ENCODE measurements around the gene TMEM255B.
"Not testable (repeated sequence)": the region's sequence is repeated elsewhere in the genome, so short reads cannot be mapped to it uniquely, and the experiment has no call there.

TMEM255B gene

GRCh38 chr13:113791226-113791625 is 32.2 kb downstream of the TMEM255B start:
- Mint-ChIP-seq H3K9me3 (no peaks in the 10 kb centered on the region), H3K27ac (no peak overlapping the region), H3K4me1 (ENCODE audit: low read depth) (no peaks in the 10 kb centered on the region), H3K27me3 (peaks cover 7% of the 10 kb centered on the region), H3K36me3 (ENCODE audit: low read depth) (no peaks in the 10 kb centered on the region), H3K4me3 (no peak overlapping the region)

DNA sequence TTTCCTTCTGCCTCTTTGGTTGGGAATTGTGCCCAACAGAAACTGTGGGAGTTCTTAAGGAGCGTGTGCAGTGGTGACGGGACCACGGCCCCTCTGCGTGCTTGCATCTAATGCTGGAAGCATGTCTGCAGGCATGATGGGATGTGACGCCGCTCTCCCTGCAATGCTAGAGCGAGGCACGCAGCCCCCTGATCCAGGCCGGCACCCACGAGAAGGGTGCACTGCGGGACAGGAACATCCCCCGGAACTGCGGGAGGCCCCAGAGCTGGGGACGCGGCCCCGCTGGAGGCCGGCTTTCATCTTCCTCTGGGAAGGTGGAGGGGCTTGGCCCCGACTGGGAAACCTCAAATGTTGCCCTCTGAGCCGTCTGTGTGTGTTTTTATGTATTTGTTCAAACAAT is 32.7 kb downstream of the TMEM255B start:
- H3K4me1 Mint-ChIP-seq (ENCODE audit: low read depth): no peaks in the 10 kb centered on the region
- no peaks in the 10 kb centered on the region for H3K9me3 Mint-ChIP-seq
- no peaks in the 10 kb centered on the region for H3K36me3 Mint-ChIP-seq (ENCODE audit: low read depth)
- H3K4me3 Mint-ChIP-seq: no peak overlapping the region
- no peak overlapping the region for H3K27ac Mint-ChIP-seq
- peaks cover 7% of the 10 kb centered on the region for H3K27me3 Mint-ChIP-seq

DNA sequence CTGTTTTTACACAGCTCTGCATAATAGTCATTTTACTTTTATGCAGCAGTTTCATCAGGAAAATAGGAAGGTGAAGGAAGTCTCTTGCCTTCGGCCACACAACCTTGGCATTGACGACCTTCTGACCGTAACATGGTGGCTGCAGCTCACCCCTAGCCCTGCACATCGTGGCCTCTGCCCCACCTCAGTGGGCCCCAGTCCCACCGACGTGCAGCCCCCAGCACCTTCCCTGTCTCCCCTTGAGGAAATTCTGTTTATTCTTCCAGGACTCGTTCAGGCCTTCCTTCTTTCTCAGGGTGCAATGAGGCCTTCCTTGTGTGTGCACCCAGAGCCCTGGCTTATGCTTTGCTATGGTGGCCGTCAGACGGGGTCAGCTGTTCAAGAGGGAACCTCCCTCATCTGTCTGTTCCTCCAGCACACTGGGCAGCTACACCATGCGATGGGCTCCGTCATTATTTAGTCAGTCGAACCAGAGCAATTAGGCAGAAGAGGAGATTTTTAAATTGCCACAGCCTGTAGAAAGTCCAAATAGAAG is 33.3 kb downstream of the TMEM255B start:
- Mint-ChIP-seq H3K27me3 (peaks cover 7% of the 10 kb centered on the region), H3K4me1 (ENCODE audit: low read depth) (no peaks in the 10 kb centered on the region), H3K9me3 (no peaks in the 10 kb centered on the region), H3K27ac (no peak overlapping the region), H3K4me3 (no peak overlapping the region), H3K36me3 (ENCODE audit: low read depth) (no peaks in the 10 kb centered on the region)

GRCh38 chr13:113792886-113793717 is 34.1 kb downstream of the TMEM255B start:
- Mint-ChIP-seq H3K27me3 (peaks cover 7% of the 10 kb centered on the region), H3K27ac (no peak overlapping the region), H3K4me3 (no peak overlapping the region), H3K36me3 (ENCODE audit: low read depth) (no peaks in the 10 kb centered on the region), H3K9me3 (no peaks in the 10 kb centered on the region), H3K4me1 (ENCODE audit: low read depth) (no peaks in the 10 kb centered on the region)

DNA sequence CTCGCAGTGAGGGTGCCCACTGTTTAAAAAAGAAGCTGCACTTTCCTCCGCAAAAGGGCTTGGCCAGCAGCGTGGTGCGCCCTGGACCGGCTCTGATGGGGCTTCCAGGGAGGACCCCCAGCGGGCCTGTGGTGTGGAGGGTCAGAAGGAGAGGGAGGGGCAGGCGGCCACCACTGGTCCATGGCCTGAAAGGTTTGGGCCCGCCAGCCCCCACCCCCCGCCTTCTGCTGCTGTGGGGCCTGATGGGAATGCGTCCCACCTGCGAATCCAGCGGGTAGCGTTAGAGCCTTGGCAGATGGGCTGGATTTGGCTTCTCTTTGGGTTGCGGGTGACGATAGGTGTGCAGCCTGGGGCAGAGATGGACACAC is 34.7 kb downstream of the TMEM255B start:
- Mint-ChIP-seq H3K4me3 (no peak overlapping the region), H3K27me3 (peaks cover 7% of the 10 kb centered on the region), H3K36me3 (ENCODE audit: low read depth) (no peaks in the 10 kb centered on the region), H3K27ac (no peak overlapping the region), H3K4me1 (ENCODE audit: low read depth) (no peaks in the 10 kb centered on the region), H3K9me3 (no peaks in the 10 kb centered on the region)

- Mint-ChIP-seq H3K36me3 (ENCODE audit: low read depth) (no peaks in the 10 kb centered on the region), H3K4me1 (ENCODE audit: low read depth) (no peaks in the 10 kb centered on the region), H3K27ac (no peak overlapping the region), H3K9me3 (no peaks in the 10 kb centered on the region), H3K4me3 (no peak overlapping the region), H3K27me3 (peaks cover 6% of the 10 kb centered on the region)
These were observed 35.1 kb downstream of the TMEM255B start for GRCh38 chr13:113794086-113794485.

- Mint-ChIP-seq H3K36me3 (ENCODE audit: low read depth) (no peaks in the 10 kb centered on the region), H3K27ac (no peak overlapping the region), H3K9me3 (no peaks in the 10 kb centered on the region), H3K27me3 (peaks cover 3% of the 10 kb centered on the region), H3K4me1 (ENCODE audit: low read depth) (no peaks in the 10 kb centered on the region), H3K4me3 (no peak overlapping the region)
These were observed 35.7 kb downstream of the TMEM255B start for GRCh38 chr13:113794764-113795173.

GRCh38 chr13:113795362-113795761 is 36.3 kb downstream of the TMEM255B start:
- not testable (repeated sequence) for H3K9me3 Mint-ChIP-seq; H3K36me3 Mint-ChIP-seq (ENCODE audit: low read depth); H3K27ac Mint-ChIP-seq; H3K27me3 Mint-ChIP-seq; H3K4me1 Mint-ChIP-seq (ENCODE audit: low read depth); H3K4me3 Mint-ChIP-seq

DNA sequence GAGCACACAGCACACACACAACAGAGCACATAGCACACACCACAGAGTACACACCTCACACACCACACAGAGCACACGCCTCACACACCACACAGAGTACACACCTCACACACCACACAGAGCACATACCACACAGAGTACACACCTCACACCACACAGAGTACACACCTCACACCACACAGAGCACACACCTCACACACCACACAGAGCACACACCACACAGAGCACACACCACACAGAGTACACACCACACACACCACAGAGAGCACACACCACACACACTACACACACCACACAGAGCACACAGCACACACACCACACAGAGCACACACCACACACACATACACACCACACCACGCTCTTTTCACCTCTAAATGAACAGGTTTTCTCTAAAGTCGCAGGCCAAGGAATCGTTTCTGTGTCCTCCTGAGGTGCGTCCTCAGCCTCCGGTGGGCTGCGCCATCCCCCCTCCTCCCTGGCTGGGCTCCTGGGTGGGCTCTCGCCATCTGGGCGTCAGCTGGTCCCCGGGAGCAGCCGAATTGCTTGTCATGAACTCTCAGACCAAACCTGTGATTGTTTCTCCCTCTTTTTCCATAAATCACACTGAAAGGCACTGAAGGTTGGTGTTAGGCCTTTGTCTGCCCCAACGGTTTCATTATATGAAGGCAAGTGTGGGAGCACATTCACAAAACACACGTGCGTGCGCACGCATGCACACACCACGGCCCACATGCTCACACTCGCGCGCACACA is 37.4 kb downstream of the TMEM255B start:
- H3K4me1 Mint-ChIP-seq (ENCODE audit: low read depth): no peaks in the 10 kb centered on the region
- H3K36me3 Mint-ChIP-seq (ENCODE audit: low read depth): no peaks in the 10 kb centered on the region
- H3K4me3 Mint-ChIP-seq: no peak overlapping the region
- no peaks in the 10 kb centered on the region for H3K9me3 Mint-ChIP-seq
- no peak overlapping the region for H3K27ac Mint-ChIP-seq
- no peaks in the 10 kb centered on the region for H3K27me3 Mint-ChIP-seq

GRCh38 chr13:113796964-113797676 is 38.1 kb downstream of the TMEM255B start:
- no peak overlapping the region for H3K27ac Mint-ChIP-seq
- H3K36me3 Mint-ChIP-seq (ENCODE audit: low read depth): no peaks in the 10 kb centered on the region
- no peaks in the 10 kb centered on the region for H3K27me3 Mint-ChIP-seq
- no peaks in the 10 kb centered on the region for H3K9me3 Mint-ChIP-seq
- H3K4me3 Mint-ChIP-seq: no peak overlapping the region
- H3K4me1 Mint-ChIP-seq (ENCODE audit: low read depth): no peaks in the 10 kb centered on the region

DNA sequence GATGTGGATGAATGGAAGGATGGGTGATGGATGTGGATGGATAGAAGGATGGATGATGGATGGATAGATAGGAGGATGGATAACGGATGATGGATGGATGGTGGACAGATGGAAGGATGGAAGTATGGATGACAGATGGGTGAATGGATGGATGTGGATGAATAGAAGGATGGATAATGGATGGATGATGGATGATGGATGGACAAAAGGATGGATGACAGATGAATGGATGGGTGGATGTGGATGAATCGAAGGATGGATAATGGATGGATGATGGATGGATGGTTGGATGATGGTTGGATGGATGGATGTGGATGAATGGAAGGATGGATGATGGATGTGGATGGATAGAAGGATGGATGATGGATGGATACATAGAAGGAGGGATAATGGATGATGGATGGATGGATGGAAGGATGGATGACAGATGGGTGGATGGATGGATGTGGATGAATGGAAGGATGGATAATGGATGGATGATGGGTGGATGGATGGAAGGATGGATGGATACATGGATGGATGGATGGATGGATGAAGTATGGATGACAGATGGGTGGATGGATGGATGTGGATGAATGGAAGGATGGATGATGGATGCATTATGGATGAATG is 39.3 kb downstream of the TMEM255B start:
- no peaks in the 10 kb centered on the region for H3K4me1 Mint-ChIP-seq (ENCODE audit: low read depth)
- no peak overlapping the region for H3K27ac Mint-ChIP-seq
- H3K27me3 Mint-ChIP-seq: no peaks in the 10 kb centered on the region
- H3K36me3 Mint-ChIP-seq (ENCODE audit: low read depth): no peaks in the 10 kb centered on the region
- H3K4me3 Mint-ChIP-seq: no peak overlapping the region
- H3K9me3 Mint-ChIP-seq: no peaks in the 10 kb centered on the region

- H3K36me3 Mint-ChIP-seq (ENCODE audit: low read depth): no peaks in the 10 kb centered on the region
- H3K27ac Mint-ChIP-seq: no peak overlapping the region
- no peaks in the 10 kb centered on the region for H3K27me3 Mint-ChIP-seq
- H3K9me3 Mint-ChIP-seq: no peaks in the 10 kb centered on the region
- H3K4me1 Mint-ChIP-seq (ENCODE audit: low read depth): no peaks in the 10 kb centered on the region
- no peak overlapping the region for H3K4me3 Mint-ChIP-seq
These were observed 41.5 kb downstream of the TMEM255B start for GRCh38 chr13:113800576-113800926.

GRCh38 chr13:113801289-113801961 is 42.4 kb downstream of the TMEM255B start:
- Mint-ChIP-seq H3K9me3 (no peaks in the 10 kb centered on the region), H3K4me1 (ENCODE audit: low read depth) (no peaks in the 10 kb centered on the region), H3K27ac (no peak overlapping the region), H3K27me3 (no peaks in the 10 kb centered on the region), H3K36me3 (ENCODE audit: low read depth) (no peaks in the 10 kb centered on the region), H3K4me3 (no peak overlapping the region)

GRCh38 chr13:113802090-113802531 is 43.1 kb downstream of the TMEM255B start:
- Mint-ChIP-seq H3K36me3 (ENCODE audit: low read depth) (no peaks in the 10 kb centered on the region), H3K27ac (no peak overlapping the region), H3K4me1 (ENCODE audit: low read depth) (no peaks in the 10 kb centered on the region), H3K4me3 (no peak overlapping the region), H3K27me3 (no peaks in the 10 kb centered on the region), H3K9me3 (no peaks in the 10 kb centered on the region)

Measured in stimulated activated naive CD8-positive, alpha-beta T cell treated with anti-CD3 and anti-CD28 coated beads, Interleukin-15, Interleukin-2, amounts not matched to agents 100 ng/mL and 50 ng/mL, for 24 hours (primary cell).